T47D (cell line): Measurements from ENCODE around the gene FHOD3.

Experiments used
- DNase-seq, 2 experiments: peaks; one replicate each; pipeline versions ENCODE4 v3.0.0 to v3.0.0-alpha.2; 2011 to 2012; ENCODE audit warnings: low read depth in 1 of 2, low spot score in 1 of 2
- JUND ChIP-seq: IDR thresholded peaks from 2 replicates; pipeline ENCODE4 v1.6.1; 2012; ENCODE audit warnings: low read depth
- in situ Hi-C: cut with HindIII; loops from 2 replicates; pipeline ENCODE4 v1.10.0; 2016; ENCODE audit warnings: low sequenced_read_pairs, low pct_unique_long_range_greater_than_20kb

The FHOD3 gene

GRCh38 chr18:36766836-36767235 lies 469.3 kb downstream of the FHOD3 start:
- TF ChIP-seq JUND = no peak
- in situ Hi-C loops = no loop called here
- DNase-seq = no peak

- no peak for DNase-seq
- TF ChIP-seq JUND = no peak
- in situ Hi-C loops = no loop called here
Measured at GRCh38 chr18:36769172-36769571, 471.7 kb downstream of the FHOD3 start.

GRCh38 chr18:36769611-36770314 lies 472.2 kb downstream of the FHOD3 start:
- TF ChIP-seq JUND = no peak
- in situ Hi-C loops = no loop called here
- peak in 1 of 2 experiments; percentile 23 for DNase-seq

DNA sequence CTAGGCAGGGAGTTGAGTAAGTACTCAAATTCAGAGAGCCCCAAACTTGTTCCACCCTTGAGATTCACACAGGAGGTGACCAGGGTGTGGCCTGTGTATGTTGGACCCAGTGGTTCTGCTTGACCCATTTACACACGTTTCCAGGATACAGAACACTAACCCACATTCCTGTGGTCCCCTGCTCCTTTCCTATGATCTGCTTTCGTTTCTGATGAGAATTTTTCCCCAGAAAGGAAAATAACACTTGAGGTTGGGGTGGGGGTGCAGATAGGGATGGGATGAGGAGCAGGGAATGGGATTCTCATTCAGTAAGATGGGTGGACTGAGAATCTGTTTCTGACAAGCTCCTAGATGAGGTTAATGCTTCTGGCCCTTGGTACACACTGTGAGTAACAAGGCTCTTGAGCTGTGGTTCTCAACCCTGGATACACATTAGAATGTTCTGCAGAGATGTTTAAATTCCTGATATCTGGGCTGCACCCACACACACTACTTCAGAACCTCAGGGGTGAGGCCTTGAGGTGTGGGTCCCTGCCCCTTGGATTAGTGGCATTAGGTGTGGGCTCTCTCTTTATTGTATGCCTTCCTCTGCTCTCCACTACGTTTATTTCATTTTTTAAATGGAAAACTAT lies 472.9 kb downstream of the FHOD3 start:
- in situ Hi-C loops = no loop called here
- no peak for TF ChIP-seq JUND
- DNase-seq = no peak

DNA sequence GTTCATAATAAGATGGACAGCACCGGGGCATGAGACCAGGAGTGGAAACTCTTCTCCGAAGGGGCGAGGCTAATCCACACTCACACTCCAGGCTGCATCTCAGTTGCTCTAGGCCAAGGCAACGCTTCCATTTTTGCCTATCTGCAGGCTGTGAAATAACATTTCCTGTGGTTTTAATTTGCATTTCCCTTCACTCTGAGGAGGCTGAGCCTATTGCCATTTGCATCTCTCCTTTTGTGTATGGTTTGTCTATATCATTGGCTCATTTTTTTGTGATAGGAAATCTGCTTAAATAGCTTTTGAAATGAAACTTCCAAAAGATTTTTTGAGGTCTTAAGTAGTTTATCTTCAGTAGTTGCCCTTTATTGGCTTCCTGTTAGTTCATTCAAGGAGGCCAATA lies 473.7 kb downstream of the FHOD3 start:
- in situ Hi-C loops = no loop called here
- no peak for TF ChIP-seq JUND
- no peak for DNase-seq

- TF ChIP-seq JUND = no peak
- no peak for DNase-seq
- in situ Hi-C loops = no loop called here
Measured at GRCh38 chr18:36772241-36772723, 474.8 kb downstream of the FHOD3 start.

GRCh38 chr18:36775396-36775795 lies 477.9 kb downstream of the FHOD3 start:
- in situ Hi-C loops = no loop called here

GRCh38 chr18:36776650-36777049 lies 479.1 kb downstream of the FHOD3 start:
- TF ChIP-seq JUND = no peak
- DNase-seq = no peak
- in situ Hi-C loops = no loop called here

More at GRCh38 chr18:36775396-36775795, 477.9 kb downstream of the FHOD3 start:
- no peak for DNase-seq
- TF ChIP-seq JUND = no peak

DNA sequence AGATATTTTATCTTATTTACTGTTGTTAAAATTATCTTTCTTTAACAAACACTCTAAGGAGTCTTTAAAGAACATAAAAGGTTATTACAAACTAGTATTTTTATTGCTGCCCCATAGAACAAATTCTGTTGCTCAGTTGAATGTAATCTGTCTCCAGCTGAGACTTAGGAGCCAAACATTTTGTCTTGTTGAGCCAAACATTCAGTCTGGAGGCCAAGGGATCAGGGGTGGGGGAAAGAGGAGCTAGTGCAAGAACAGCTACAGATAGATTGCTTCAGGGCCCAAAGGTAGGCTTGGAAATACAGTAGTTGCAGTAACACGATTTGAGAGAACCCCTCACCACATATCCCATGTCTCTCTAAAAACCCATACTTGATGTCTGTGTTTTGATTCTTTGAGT lies 480.1 kb downstream of the FHOD3 start:
- in situ Hi-C loops = no loop called here
- no peak for DNase-seq
- no peak for TF ChIP-seq JUND

DNA sequence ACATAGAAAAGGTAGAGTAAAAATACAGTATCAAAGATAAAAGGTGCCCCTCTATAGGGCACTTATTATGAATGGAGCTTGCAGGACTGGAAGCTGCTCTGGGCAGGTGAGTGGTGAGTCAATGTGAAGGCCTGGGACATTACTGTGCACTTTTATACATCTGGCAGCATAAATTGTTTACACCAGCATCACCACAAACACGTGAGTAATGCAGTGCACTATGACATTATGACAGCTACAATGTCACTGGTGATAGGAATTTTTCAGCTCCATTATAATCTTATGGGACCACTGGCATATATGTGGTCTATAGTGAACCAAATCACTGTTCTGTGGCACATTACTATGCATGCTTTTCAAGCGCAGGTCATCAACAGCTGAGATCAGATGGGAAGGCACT lies 483.2 kb downstream of the FHOD3 start:
- in situ Hi-C loops = no loop called here
- no peak for TF ChIP-seq JUND
- DNase-seq = no peak

- DNase-seq = no peak
- TF ChIP-seq JUND = no peak
- in situ Hi-C loops = no loop called here
Measured at GRCh38 chr18:36782710-36783109, 485.2 kb downstream of the FHOD3 start.

GRCh38 chr18:36783792-36784191 lies 486.3 kb downstream of the FHOD3 start:
- no peak for TF ChIP-seq JUND
- in situ Hi-C loops = no loop called here
- DNase-seq = no peak

DNA sequence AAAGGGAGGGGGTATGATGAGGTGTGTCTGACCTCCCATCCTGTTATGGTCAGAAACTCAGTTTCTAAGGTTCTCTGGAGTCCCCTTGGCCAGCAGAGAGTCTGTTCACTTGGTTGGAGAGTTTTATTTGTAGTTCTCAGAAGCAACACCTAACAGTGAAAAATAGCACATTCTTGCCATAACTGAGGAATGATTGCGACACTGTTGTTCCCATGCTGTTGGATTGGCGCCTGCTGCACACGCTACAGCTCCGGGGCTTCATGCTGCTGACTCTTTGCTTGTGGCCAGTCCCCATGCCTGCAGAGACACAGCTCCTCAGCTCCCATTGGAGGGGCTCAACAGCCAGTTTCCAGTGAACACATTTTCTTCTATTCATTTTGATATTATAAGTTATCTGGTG lies 489.2 kb downstream of the FHOD3 start:
- peak in 1 of 2 experiments; percentile 22 for DNase-seq
- in situ Hi-C loops = no loop called here

More for the DNA sequence above, 489.2 kb downstream of the FHOD3 start:
- TF ChIP-seq JUND = no peak
